ENCODE measurements around the gene ZNF618.

ZNF618 gene

GRCh38 chr9:113898151-113898550 is 22.0 kb downstream of the ZNF618 start:
- TF ChIP-seq CTCF (IDR thresholded peaks at IDR 0.05; ENCODE audit: insufficient read depth, low read depth, low read length, missing control alignments): no peak
- DNase-seq (ENCODE audit: low read depth): no peak
- no peak overlapping the region for H3K4me3 ChIP-seq (ENCODE audit: low read length)

GRCh38 chr9:113898596-113898995 is 22.5 kb downstream of the ZNF618 start:
- H3K4me3 ChIP-seq (ENCODE audit: low read length): no peak overlapping the region
- no peak for DNase-seq (ENCODE audit: low read depth)

GRCh38 chr9:113899205-113899604 is 23.1 kb downstream of the ZNF618 start:
- H3K4me3 ChIP-seq (ENCODE audit: low read length): no peak overlapping the region
- DNase-seq (ENCODE audit: low read depth): no peak
- no peak for TF ChIP-seq CTCF (IDR thresholded peaks at IDR 0.05; ENCODE audit: insufficient read depth, low read depth, low read length, missing control alignments)

More at GRCh38 chr9:113898596-113898995, 22.5 kb downstream of the ZNF618 start:
- TF ChIP-seq CTCF (IDR thresholded peaks at IDR 0.05; ENCODE audit: insufficient read depth, low read depth, low read length, missing control alignments): no peak

- no peak for TF ChIP-seq CTCF (IDR thresholded peaks at IDR 0.05; ENCODE audit: insufficient read depth, low read depth, low read length, missing control alignments)
- DNase-seq (ENCODE audit: low read depth): no peak
- no peak overlapping the region for H3K4me3 ChIP-seq (ENCODE audit: low read length)
Observed at GRCh38 chr9:113901221-113901688, 25.1 kb downstream of the ZNF618 start.

DNA sequence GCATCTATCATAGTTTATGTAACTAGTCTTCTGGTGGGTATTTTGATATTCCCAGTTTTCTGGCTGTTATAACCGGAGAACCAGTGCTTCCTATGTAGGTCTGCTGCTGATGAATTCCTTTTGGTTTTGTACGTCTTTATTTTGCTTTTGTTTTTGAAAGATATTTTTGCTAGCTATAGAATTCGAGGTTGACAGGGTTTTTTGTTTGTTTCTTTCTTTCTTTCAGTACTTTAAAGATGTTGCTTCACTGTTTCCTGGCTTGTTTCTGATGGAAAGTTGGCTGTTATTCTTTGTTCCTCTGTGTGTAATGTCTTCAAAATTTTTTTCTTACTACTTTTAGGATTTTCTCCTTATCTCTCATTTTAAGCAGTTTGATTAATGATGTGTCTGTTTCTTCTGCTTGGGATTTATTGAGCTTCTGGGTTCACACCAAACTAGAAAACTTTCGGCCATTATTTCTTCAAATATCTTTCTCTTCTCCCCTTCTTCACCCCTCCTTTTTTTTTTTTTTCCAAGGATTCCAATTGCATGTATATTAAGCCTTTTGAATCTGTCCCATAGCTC is 27.5 kb downstream of the ZNF618 start:
- H3K4me3 ChIP-seq (ENCODE audit: low read length): no peak overlapping the region
- no peak for TF ChIP-seq CTCF (IDR thresholded peaks at IDR 0.05; ENCODE audit: insufficient read depth, low read depth, low read length, missing control alignments)
- DNase-seq (ENCODE audit: low read depth): no peak

GRCh38 chr9:113906411-113907110 is 30.5 kb downstream of the ZNF618 start:
- no peak overlapping the region for H3K4me3 ChIP-seq (ENCODE audit: low read length)
- no peak for TF ChIP-seq CTCF (IDR thresholded peaks at IDR 0.05; ENCODE audit: insufficient read depth, low read depth, low read length, missing control alignments)
- DNase-seq (ENCODE audit: low read depth): peak; percentile 96

GRCh38 chr9:113907282-113907681 is 31.2 kb downstream of the ZNF618 start:
- no peak for TF ChIP-seq CTCF (IDR thresholded peaks at IDR 0.05; ENCODE audit: insufficient read depth, low read depth, low read length, missing control alignments)
- no peak for DNase-seq (ENCODE audit: low read depth)
- no peak overlapping the region for H3K4me3 ChIP-seq (ENCODE audit: low read length)

Data from epithelial cell of esophagus (primary cell).